HG03103 (cell line): Measurements from ENCODE around the gene ZNF467.

Experiments
- ATAC-seq: cut with Tn5 transposase; IDR thresholded peaks from one replicate; pipeline ENCODE4 v1.9.1; 2021; ENCODE audit warnings: low read depth; ENCODE audit not compliant: unreplicated experiment

Gene ZNF467

GRCh38 chr7:149811221-149811620, 37.8 kb upstream of the ZNF467 start:
- ATAC-seq: no peak

- no peak for ATAC-seq
These were observed 35.8 kb upstream of the ZNF467 start for GRCh38 chr7:149809215-149809614.

GRCh38 chr7:149808311-149808710, 34.9 kb upstream of the ZNF467 start:
- no peak for ATAC-seq

GRCh38 chr7:149806726-149807125, 33.3 kb upstream of the ZNF467 start:
- ATAC-seq: no peak

GRCh38 chr7:149804106-149804505, 30.7 kb upstream of the ZNF467 start:
- ATAC-seq: no peak

GRCh38 chr7:149803551-149804074, 30.2 kb upstream of the ZNF467 start:
- no peak for ATAC-seq

GRCh38 chr7:149802966-149803365, 29.6 kb upstream of the ZNF467 start:
- ATAC-seq: no peak

GRCh38 chr7:149801816-149802215, 28.4 kb upstream of the ZNF467 start:
- ATAC-seq: no peak

- ATAC-seq: no peak
These were observed 27.7 kb upstream of the ZNF467 start for GRCh38 chr7:149801002-149801566.

- ATAC-seq: no peak
These were observed 26.8 kb upstream of the ZNF467 start for GRCh38 chr7:149800169-149800555.

- no peak for ATAC-seq
These were observed 26.2 kb upstream of the ZNF467 start for GRCh38 chr7:149799397-149800168.

GRCh38 chr7:149797771-149798170, 24.4 kb upstream of the ZNF467 start:
- no peak for ATAC-seq

GRCh38 chr7:149796287-149796860, 23.0 kb upstream of the ZNF467 start:
- ATAC-seq: no peak

GRCh38 chr7:149795126-149795525, 21.7 kb upstream of the ZNF467 start:
- no peak for ATAC-seq

- no peak for ATAC-seq
These were observed 21.3 kb upstream of the ZNF467 start for GRCh38 chr7:149794661-149795060.

GRCh38 chr7:149793261-149793660, 19.9 kb upstream of the ZNF467 start:
- ATAC-seq: no peak

- ATAC-seq: no peak
These were observed 18.8 kb upstream of the ZNF467 start for GRCh38 chr7:149792220-149792595.

GRCh38 chr7:149791411-149792219, 18.2 kb upstream of the ZNF467 start:
- ATAC-seq: no peak

GRCh38 chr7:149790754-149791360, 17.5 kb upstream of the ZNF467 start:
- no peak for ATAC-seq

GRCh38 chr7:149790146-149790548, 16.8 kb upstream of the ZNF467 start:
- ATAC-seq: no peak

- no peak for ATAC-seq
These were observed 15.7 kb upstream of the ZNF467 start for GRCh38 chr7:149789101-149789500.
